A549 treated with DMSO at 1 μM for 4 hours (cell line): ENCODE data around the gene MRPL16. TPM values are rescaled to one million over a fixed set of nuclear protein-coding genes. Genes with fewer than 3 reads are reported as not detected.

ENCODE experiments used
- total RNA-seq: library from RNA; stranded (reverse); fragments of 200-300 nt; extraction: Qiagen RNA extraction; gene quantifications from 5 replicates; pipeline ENCODE4 v1.2.3, GENCODE V29; 2022; ENCODE audit warnings: low read depth

The MRPL16 gene
- total RNA-seq: 56.5 to 65.0 TPM (median 61.7 TPM) in 5 replicates

DNA sequence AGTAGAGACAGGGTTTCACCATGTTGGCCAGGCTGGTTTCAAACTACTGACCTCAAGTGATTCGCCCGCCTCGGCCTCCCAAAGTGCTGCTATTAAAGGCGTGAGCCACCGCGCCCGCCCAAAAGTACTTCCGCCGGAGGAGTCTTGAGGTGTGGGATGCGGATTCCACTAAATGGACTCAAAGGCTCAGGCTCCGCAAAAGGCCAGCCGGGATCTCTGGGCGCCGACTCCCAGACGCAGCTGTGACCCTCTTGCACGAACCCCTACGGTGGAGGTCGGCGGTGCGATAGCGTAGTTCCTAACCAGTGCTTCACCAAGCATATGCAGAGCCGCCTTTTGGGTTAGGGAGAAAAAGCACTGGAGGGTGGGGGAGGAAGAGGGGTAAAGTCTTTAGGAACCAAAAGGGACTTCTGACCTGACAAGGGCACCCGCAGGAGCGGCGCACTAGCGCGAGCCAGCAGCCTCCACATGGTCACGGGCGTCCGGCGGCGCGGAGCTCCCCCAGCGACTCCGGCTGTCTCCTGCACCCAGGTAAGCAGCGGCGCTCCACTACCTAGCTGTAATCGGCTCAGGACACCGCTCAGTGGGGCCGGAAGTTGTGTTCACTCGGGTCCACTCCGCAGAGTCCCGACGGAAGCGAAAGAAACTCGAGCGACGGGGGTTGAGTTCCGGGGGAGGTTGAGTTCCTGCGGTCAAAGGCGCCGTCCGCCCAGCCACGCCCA is at the start of gene MRPL16:
Gene MRPL16, minus strand, starts transcription at position 590 of the 722 bp plus-strand sequence. Its CDS starts 120 bp downstream, at position 470.

DNA sequence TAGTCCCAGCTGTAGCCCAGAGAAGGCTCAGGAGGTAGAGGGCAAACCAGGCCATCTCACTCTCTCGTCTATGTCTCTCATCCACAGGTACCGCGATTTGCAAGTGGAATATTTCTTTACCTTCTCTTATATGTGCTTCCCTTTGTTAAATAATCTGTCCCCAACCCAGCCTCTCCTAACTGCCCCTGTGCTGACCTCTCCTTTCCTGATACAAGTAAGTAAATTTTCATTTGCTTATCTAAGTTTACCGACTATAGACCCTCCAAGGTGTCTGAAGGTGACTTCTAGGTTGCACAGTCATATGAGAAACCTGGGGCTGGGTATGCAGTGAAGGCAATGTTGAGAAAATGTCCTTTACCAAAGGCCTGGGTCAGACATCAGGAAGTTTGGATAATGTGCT is 34.8 kb upstream of the MRPL16 start, which contains the start of gene CBLIF:
Gene CBLIF, minus strand, starts transcription at position 101 of the 400 bp plus-strand sequence. Its CDS starts 46 bp downstream, at position 55.

Other genes with a start within 250 kb of the MRPL16 start
- 27.9 to 32.3 TPM (median 29.9 TPM) in 5 replicates for gene OSBP, start 195.0 kb downstream of the MRPL16 start, total RNA-seq
- 43.8 to 49.6 TPM (median 48.8 TPM) in 5 replicates for gene PATL1, start 141.7 kb downstream of the MRPL16 start, total RNA-seq
- not detected in 5 replicates for gene OR10V1, start 96.9 kb downstream of the MRPL16 start, total RNA-seq
- 21.0 to 33.6 TPM (median 28.0 TPM) in 5 replicates for gene STX3, start 55.4 kb downstream of the MRPL16 start, total RNA-seq
- gene CBLIF, start 34.7 kb upstream of the MRPL16 start, total RNA-seq: not detected in 5 replicates
- gene TCN1, start 55.7 kb upstream of the MRPL16 start, total RNA-seq: 0.09 to 0.45 TPM (median 0.23 TPM) in 5 replicates
- not detected in 5 replicates for gene OOSP3, start 68.0 kb upstream of the MRPL16 start, total RNA-seq
- gene OOSP1, start 127.7 kb upstream of the MRPL16 start, total RNA-seq: not detected in 5 replicates
- not detected in 5 replicates for gene OOSP4A, start 153.3 kb upstream of the MRPL16 start, total RNA-seq
- gene OOSP4B, start 206.4 kb upstream of the MRPL16 start, total RNA-seq: not detected in 5 replicates
- not detected in 5 replicates for gene OOSP2, start 229.6 kb upstream of the MRPL16 start, total RNA-seq
- not detected in 5 replicates for gene MS4A3, start 245.9 kb upstream of the MRPL16 start, total RNA-seq